Measurements from ENCODE around the gene STX18.

STX18 gene

DNA sequence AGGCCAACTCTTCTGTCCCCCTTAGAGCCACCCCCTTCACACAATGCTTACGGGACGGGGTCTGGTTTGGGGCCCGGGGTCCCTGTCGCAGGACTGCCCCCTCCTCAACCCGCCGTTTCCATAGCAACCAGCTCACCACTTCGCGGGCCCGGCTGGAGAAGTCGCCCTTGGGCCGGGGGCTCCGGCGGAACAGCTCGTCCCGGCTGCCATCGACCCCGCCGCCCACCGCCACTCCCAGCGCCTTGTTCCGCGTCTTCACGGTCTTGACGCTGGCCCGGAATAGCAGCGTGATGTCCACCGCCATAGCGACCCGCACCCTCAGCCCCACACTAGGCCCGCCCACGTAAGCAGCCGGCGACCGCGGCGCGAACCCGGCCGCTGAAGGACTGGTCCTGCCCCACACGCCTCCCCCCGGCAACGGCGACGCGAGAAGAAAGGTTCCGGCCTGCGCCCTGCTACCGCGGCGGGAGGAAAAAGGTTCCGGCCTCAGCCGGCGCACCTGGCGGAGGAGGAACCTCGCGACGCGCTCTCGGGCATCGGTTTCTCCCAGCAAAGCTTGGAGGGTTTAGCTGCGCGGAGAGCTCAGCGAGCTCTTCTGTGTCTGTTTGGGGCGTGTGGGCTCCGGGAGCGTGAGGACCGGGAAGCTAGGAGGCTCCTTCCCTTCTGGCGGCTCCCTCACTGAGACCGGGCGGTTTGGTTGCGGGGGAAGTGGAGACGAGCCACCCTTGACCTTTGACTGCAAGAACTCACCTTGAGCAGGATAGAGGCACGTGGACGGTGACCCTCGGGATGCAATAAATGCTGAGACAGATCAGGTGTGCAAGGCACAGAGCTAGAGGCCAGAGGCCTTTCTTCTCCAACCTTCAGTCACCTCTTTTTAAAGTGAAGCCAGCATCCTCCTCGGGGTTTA, at the start of gene STX18:
TSS of gene STX18 (minus strand) at position 388 of the 910 bp plus-strand sequence. CDS start at position 304, 84 bp downstream.
- Histone ChIP-seq H3K9ac (ENCODE audit: low read length) (peak within 1 kb of the TSS; percentile 97), H3K27me3 (replicated peaks; ENCODE audit: insufficient read depth, low read length) (no peaks in the 10 kb centered on the region), H3K27ac (ENCODE audit: low read length) (peak within 1 kb of the TSS; percentile 83), H4K20me1 (ENCODE audit: insufficient read depth, low read length) (peaks cover 5% of the 10 kb centered on the region; the same call in 1 of the 2 replicates), H3K9me2 (replicated peaks; ENCODE audit: insufficient read depth, low read length) (no peaks in the 10 kb centered on the region), H3K4me2 (ENCODE audit: low read depth, low read length) (peak within 1 kb of the TSS; percentile 85), H3K4me3 (ENCODE audit: low read length) (peak within 1 kb of the TSS; percentile 95), H3F3A (ENCODE audit: insufficient read depth, low read length) (peaks cover 5% of the 10 kb centered on the region; the same call in 1 of the 2 replicates), H3K36me3 (replicated peaks; ENCODE audit: insufficient read depth, low read length) (no peaks in the 10 kb centered on the region), H3K79me2 (ENCODE audit: low read length) (peaks cover 60% of the 10 kb centered on the region), H3K4me1 (ENCODE audit: low read length) (peaks cover 23% of the 10 kb centered on the region), H3K9me3 (replicated peaks; ENCODE audit: insufficient read depth, low read length) (no peaks in the 10 kb centered on the region), H2AFZ (ENCODE audit: low read length) (peak within 1 kb of the TSS; percentile 80)
- TF ChIP-seq, protein P1, sequence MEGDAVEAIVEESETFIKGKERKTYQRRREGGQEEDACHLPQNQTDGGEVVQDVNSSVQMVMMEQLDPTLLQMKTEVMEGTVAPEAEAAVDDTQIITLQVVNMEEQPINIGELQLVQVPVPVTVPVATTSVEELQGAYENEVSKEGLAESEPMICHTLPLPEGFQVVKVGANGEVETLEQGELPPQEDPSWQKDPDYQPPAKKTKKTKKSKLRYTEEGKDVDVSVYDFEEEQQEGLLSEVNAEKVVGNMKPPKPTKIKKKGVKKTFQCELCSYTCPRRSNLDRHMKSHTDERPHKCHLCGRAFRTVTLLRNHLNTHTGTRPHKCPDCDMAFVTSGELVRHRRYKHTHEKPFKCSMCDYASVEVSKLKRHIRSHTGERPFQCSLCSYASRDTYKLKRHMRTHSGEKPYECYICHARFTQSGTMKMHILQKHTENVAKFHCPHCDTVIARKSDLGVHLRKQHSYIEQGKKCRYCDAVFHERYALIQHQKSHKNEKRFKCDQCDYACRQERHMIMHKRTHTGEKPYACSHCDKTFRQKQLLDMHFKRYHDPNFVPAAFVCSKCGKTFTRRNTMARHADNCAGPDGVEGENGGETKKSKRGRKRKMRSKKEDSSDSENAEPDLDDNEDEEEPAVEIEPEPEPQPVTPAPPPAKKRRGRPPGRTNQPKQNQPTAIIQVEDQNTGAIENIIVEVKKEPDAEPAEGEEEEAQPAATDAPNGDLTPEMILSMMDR (IDR thresholded peaks at IDR 0.05; ENCODE audit: low read length) = no peak
- TF ChIP-seq EZH2phosphoT487 (IDR thresholded peaks at IDR 0.05; ENCODE audit: low read length) (no peak), EZH2 (optimal IDR thresholded peaks at IDR 0.05; ENCODE audit: low read depth, low read length) (no peak)
- peak; percentile 87 for DNase-seq

DNA sequence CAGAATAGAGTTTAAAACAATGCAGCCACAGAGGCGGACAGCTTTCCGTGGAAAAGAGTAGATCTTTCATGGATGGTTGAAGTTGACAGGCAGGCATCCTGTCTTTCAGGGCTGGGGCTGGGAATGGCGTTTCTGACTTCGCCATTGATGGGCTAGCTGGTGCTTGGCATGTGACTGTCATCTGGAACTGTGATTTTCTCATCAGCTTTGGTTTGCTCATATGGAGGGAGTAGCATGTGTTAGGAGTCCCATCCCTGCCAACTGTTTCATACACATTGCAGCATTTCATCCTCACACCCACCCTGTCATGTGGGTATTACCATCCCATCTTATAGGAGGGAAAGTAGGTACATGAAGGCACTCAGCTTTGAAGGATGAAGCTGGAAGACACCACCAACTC, 49.2 kb upstream of the STX18 start:
- Histone ChIP-seq H2AFZ (ENCODE audit: low read length) (no peak overlapping the region), H4K20me1 (ENCODE audit: insufficient read depth, low read length) (no peaks in the 10 kb centered on the region), H3K4me2 (ENCODE audit: low read depth, low read length) (no peak overlapping the region), H3K9me3 (replicated peaks; ENCODE audit: insufficient read depth, low read length) (no peaks in the 10 kb centered on the region), H3K9me2 (replicated peaks; ENCODE audit: insufficient read depth, low read length) (no peaks in the 10 kb centered on the region), H3K4me1 (ENCODE audit: low read length) (no peaks in the 10 kb centered on the region), H3F3A (ENCODE audit: insufficient read depth, low read length) (no peaks in the 10 kb centered on the region), H3K36me3 (replicated peaks; ENCODE audit: insufficient read depth, low read length) (no peaks in the 10 kb centered on the region), H3K4me3 (ENCODE audit: low read length) (no peak overlapping the region), H3K9ac (ENCODE audit: low read length) (no peak overlapping the region), H3K27me3 (replicated peaks; ENCODE audit: insufficient read depth, low read length) (no peaks in the 10 kb centered on the region), H3K79me2 (ENCODE audit: low read length) (no peaks in the 10 kb centered on the region), H3K27ac (ENCODE audit: low read length) (no peak overlapping the region)
- no peak for DNase-seq
- TF ChIP-seq EZH2phosphoT487 (IDR thresholded peaks at IDR 0.05; ENCODE audit: low read length) (no peak), EZH2 (optimal IDR thresholded peaks at IDR 0.05; ENCODE audit: low read depth, low read length) (no peak)
- TF ChIP-seq, protein P1 (IDR thresholded peaks at IDR 0.05; ENCODE audit: low read length) = no peak

DNA sequence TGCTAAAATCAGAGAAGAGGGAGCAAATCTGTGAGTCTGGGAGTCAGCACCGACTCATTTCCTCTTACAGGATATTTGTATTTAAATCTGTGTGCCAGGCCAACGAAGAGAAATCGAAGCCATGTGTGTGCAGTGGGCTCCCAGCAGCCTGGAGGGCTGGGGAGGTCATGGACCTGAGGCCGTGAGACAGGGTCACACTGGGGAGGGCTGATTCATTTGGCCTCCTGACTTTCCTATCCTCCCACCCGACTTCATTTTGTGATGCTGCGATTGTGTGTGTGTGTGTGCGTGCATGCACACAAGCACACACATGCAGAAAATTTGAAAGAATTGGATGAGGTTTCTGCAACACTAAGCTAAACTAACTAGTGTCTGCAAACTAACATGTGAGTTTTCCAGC, 48.7 kb upstream of the STX18 start:
- no peak for TF ChIP-seq EZH2phosphoT487 (IDR thresholded peaks at IDR 0.05; ENCODE audit: low read length)
- no peak for TF ChIP-seq EZH2 (optimal IDR thresholded peaks at IDR 0.05; ENCODE audit: low read depth, low read length)
- TF ChIP-seq, protein P1 (IDR thresholded peaks at IDR 0.05; ENCODE audit: low read length) = no peak
- H2AFZ ChIP-seq (ENCODE audit: low read length) = no peak overlapping the region
- no peaks in the 10 kb centered on the region for H3K79me2 ChIP-seq (ENCODE audit: low read length)
- no peak for DNase-seq
- no peaks in the 10 kb centered on the region for H3K4me1 ChIP-seq (ENCODE audit: low read length)
- H3K4me2 ChIP-seq (ENCODE audit: low read depth, low read length) = no peak overlapping the region
- H4K20me1 ChIP-seq (ENCODE audit: insufficient read depth, low read length) = no peaks in the 10 kb centered on the region
- no peak overlapping the region for H3K27ac ChIP-seq (ENCODE audit: low read length)
- H3K9ac ChIP-seq (ENCODE audit: low read length) = no peak overlapping the region
- H3K9me2 ChIP-seq (replicated peaks; ENCODE audit: insufficient read depth, low read length) = no peaks in the 10 kb centered on the region
- no peaks in the 10 kb centered on the region for H3K36me3 ChIP-seq (replicated peaks; ENCODE audit: insufficient read depth, low read length)
- no peaks in the 10 kb centered on the region for H3K9me3 ChIP-seq (replicated peaks; ENCODE audit: insufficient read depth, low read length)
- H3K27me3 ChIP-seq (replicated peaks; ENCODE audit: insufficient read depth, low read length) = no peaks in the 10 kb centered on the region
- H3F3A ChIP-seq (ENCODE audit: insufficient read depth, low read length) = no peaks in the 10 kb centered on the region
- H3K4me3 ChIP-seq (ENCODE audit: low read length) = no peak overlapping the region
